Activated B cell treated with CpG ODN at 0.5 μM for 24 hours (primary cell): ENCODE measurements around the gene CALR3. TPM values are rescaled to one million over a fixed set of nuclear protein-coding genes. Genes with fewer than 3 reads are reported as not detected.
"Not testable (repeated sequence)": the region's sequence is repeated elsewhere in the genome, so short reads cannot be mapped to it uniquely, and the experiment has no call there.

Source experiments
- ATAC-seq: fragments of 200-7000 bp; cut with Tn5 transposase; one replicate; pipeline ENCODE4 v1.10.0; 2021; ENCODE audit warnings: low read depth, mild to moderate bottlenecking, moderate library complexity
- CTCF ChIA-PET: fragments of 350-600 bp; sonication (Branson Sonifier 250); formaldehyde crosslinking; loops from one replicate; lab custom pipeline; 2021; ENCODE audit warnings: antibody characterized with exemption; lab: Charles Lee
- POLR2A ChIA-PET: fragments of 350-600 bp; sonication (Branson Sonifier 250); formaldehyde crosslinking; loops from one replicate; lab custom pipeline; 2021; ENCODE audit warnings: antibody characterized with exemption; lab: Charles Lee
- DNase-seq: peaks from one replicate; pipeline ENCODE4 v3.0.0; 2022
- H3K27ac Mint-ChIP-seq: one replicate; pipeline ENCODE4 v1.8.0; 2020; ENCODE audit warnings: mixed read lengths
- H3K27me3 Mint-ChIP-seq: one replicate; pipeline ENCODE4 v1.8.0; 2021; ENCODE audit warnings: mixed read lengths
- H3K36me3 Mint-ChIP-seq: one replicate; pipeline ENCODE4 v1.8.0; 2021; ENCODE audit warnings: low read depth, mixed read lengths
- H3K4me1 Mint-ChIP-seq: one replicate; pipeline ENCODE4 v1.8.0; 2021; ENCODE audit warnings: mixed read lengths
- H3K4me3 Mint-ChIP-seq: one replicate; pipeline ENCODE4 v1.8.0; 2020; ENCODE audit warnings: mild to moderate bottlenecking, mixed read lengths
- H3K9me3 Mint-ChIP-seq: one replicate; pipeline ENCODE4 v1.8.0; 2020; ENCODE audit warnings: mixed read lengths
- intact Hi-C: fragments of 100-400 bp; cut with micrococcal nuclease; formaldehyde crosslinking; loops from one replicate; pipeline ENCODE4 v1.15.1; 2024
- total RNA-seq: library from RNA; stranded (reverse); gene quantifications from 2 replicates; pipeline ENCODE4 v1.2.3, GENCODE V29; 2022
- TF ChIP-seq, protein P1 (sequence below): fragments of 200-600 bp; IDR thresholded peaks from one replicate; pipeline ENCODE4 v1.8.0; 2022; ENCODE audit warnings: antibody characterized with exemption, mild to moderate bottlenecking

The CALR3 gene
- total RNA-seq, 1 donor from 2014 or later = not detected

DNA sequence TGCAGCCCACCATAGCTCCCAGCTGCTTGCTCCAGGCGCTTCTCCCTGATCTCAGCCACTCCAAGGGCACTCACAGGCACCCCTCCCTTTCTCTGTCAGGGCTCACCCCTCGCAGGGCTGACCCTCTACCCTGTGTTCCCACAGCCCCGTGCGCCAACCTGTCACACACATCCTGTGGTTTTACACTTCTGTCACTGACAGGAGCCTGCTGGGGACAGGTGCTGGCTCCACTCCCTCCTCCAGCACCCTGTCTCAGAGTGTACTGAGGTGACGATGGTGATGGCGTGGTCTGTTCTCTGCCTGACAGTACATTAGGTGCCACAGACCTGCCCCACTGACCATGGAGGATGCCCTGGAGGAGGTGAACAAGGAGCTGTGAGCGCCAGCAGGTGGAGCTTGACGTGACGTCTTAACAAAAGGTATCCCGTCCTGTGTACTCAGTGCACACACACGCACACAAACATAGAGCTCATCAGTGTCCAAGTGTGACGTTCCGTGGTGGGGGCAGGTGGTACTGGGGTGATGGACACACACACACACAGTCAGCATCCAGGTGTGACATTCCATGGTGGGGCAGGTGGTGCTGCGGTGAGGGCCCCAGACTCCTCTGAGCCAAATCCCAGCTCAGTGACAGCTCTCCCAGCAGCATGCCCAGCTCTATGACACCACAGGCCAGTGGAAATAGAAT is 21.1 kb upstream of the CALR3 start:
- no peak overlapping the region for H3K27ac Mint-ChIP-seq
- H3K4me3 Mint-ChIP-seq = no peak overlapping the region
- H3K27me3 Mint-ChIP-seq = no peaks in the 10 kb centered on the region
- no peak for DNase-seq
- intact Hi-C loops = no loop called here
- CTCF ChIA-PET = no interaction called here
- no peaks in the 10 kb centered on the region for H3K4me1 Mint-ChIP-seq
- TF ChIP-seq, protein P1, sequence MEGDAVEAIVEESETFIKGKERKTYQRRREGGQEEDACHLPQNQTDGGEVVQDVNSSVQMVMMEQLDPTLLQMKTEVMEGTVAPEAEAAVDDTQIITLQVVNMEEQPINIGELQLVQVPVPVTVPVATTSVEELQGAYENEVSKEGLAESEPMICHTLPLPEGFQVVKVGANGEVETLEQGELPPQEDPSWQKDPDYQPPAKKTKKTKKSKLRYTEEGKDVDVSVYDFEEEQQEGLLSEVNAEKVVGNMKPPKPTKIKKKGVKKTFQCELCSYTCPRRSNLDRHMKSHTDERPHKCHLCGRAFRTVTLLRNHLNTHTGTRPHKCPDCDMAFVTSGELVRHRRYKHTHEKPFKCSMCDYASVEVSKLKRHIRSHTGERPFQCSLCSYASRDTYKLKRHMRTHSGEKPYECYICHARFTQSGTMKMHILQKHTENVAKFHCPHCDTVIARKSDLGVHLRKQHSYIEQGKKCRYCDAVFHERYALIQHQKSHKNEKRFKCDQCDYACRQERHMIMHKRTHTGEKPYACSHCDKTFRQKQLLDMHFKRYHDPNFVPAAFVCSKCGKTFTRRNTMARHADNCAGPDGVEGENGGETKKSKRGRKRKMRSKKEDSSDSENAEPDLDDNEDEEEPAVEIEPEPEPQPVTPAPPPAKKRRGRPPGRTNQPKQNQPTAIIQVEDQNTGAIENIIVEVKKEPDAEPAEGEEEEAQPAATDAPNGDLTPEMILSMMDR = no peak
- no peaks in the 10 kb centered on the region for H3K9me3 Mint-ChIP-seq
- H3K36me3 Mint-ChIP-seq = peaks cover 68% of the 10 kb centered on the region
- POLR2A ChIA-PET = interaction anchor here (0.5 to 0.9 kb wide), 3 partner anchors 57 to 882 kb away, joined by 3 to 4 read pairs (median 3); no protein-coding TSS in a partner anchor
- ATAC-seq = no peak

DNA sequence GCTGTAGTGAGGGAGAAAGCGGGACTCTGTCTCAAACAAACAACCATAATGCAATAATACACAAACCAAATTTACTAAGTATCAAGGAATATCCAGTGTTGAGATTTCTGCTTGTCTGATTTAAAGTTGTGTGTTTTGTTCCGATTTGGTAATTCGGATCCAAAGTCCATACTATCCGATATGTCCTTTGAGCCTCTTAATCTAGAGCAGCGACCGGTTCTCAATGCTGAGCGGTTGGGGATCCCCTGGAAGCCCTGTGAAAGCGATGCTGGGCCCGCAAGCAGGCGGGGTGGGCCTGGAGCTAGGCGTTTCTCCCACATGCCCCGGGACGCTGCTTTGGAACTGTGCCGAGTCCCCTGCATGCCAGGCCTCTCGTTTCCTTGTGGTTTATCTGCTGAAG is 20.4 kb upstream of the CALR3 start:
- Mint-ChIP-seq H3K27ac (no peak overlapping the region), H3K4me3 (no peak overlapping the region), H3K36me3 (peaks cover 63% of the 10 kb centered on the region), H3K9me3 (no peaks in the 10 kb centered on the region), H3K27me3 (no peaks in the 10 kb centered on the region), H3K4me1 (no peaks in the 10 kb centered on the region)
- no peak for DNase-seq
- intact Hi-C loops = no loop called here
- ChIA-PET CTCF (no interaction called here), POLR2A (no interaction called here)
- no peak for ATAC-seq
- TF ChIP-seq, protein P1 = no peak

DNA sequence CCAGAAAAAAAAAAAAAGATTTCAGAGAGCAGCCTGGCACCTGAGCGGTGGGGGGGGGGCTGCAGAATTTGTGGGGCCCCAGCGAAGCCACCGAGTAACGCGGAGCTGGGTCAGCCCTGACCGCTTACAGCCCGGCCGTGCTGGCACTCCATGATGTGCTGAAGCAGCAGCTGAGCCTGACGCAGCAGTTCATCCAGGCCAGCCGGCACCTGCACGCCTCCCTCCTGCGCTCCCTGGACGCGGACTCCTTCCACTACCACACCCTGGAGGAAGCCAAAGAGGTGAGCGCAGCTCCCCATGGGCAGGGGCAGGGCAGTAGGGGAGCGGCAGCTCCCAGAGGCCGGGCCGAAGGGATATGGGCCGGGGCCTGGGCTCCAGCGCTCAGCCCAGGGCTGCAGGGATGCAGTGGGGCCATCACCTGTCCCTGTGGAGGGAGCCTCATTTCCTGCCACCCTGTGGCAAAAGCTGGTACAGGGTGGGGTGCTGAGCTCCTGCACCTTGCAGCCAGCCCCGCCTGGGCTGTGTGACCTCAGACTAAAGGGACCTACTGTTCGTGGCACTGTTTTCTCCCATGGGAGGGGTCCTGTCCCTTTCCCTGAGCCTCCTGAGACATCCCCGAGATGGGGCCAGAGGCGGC is 18.5 kb upstream of the CALR3 start:
- DNase-seq (no peak), ATAC-seq (no peak)
- ChIA-PET POLR2A (no interaction called here), CTCF (no interaction called here)
- intact Hi-C loops = loop anchor here (2.0 kb wide), 1 partner anchor 74 kb away; no protein-coding TSS in a partner anchor
- Mint-ChIP-seq H3K4me3 (no peak overlapping the region), H3K27ac (no peak overlapping the region), H3K36me3 (peaks cover 55% of the 10 kb centered on the region), H3K4me1 (no peaks in the 10 kb centered on the region), H3K27me3 (no peaks in the 10 kb centered on the region), H3K9me3 (no peaks in the 10 kb centered on the region)
- TF ChIP-seq, protein P1 = no peak

DNA sequence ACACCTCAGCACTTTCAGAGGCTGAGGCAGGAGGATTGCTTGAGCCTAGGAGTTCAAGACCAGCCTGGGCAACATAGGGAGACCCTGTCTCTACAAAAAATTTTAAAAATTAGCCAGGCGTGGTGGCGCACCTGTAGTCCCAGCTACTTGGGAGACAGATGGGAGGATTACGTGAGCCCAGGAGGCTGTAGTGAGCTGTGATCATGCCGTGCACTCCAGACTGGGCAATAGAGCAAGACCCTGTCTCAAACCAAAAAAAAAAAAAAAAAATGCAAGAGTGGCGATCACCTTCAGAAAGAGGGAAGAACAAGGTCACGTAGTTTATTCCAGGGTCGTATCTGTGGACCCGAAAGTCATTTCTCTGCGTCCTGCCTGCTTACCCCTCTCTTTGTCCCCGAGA is 16.6 kb upstream of the CALR3 start:
- H3K36me3 Mint-ChIP-seq = peaks cover 41% of the 10 kb centered on the region
- POLR2A ChIA-PET = interaction anchor here (0.7 kb wide), 1 partner anchor 85 kb away, joined by 6 read pairs; no protein-coding TSS in a partner anchor
- ATAC-seq, H3K9me3 Mint-ChIP-seq, H3K27me3 Mint-ChIP-seq, H3K4me1 Mint-ChIP-seq, H3K4me3 Mint-ChIP-seq, H3K27ac Mint-ChIP-seq, CTCF ChIA-PET, intact Hi-C loops, DNase-seq: not testable (repeated sequence)

DNA sequence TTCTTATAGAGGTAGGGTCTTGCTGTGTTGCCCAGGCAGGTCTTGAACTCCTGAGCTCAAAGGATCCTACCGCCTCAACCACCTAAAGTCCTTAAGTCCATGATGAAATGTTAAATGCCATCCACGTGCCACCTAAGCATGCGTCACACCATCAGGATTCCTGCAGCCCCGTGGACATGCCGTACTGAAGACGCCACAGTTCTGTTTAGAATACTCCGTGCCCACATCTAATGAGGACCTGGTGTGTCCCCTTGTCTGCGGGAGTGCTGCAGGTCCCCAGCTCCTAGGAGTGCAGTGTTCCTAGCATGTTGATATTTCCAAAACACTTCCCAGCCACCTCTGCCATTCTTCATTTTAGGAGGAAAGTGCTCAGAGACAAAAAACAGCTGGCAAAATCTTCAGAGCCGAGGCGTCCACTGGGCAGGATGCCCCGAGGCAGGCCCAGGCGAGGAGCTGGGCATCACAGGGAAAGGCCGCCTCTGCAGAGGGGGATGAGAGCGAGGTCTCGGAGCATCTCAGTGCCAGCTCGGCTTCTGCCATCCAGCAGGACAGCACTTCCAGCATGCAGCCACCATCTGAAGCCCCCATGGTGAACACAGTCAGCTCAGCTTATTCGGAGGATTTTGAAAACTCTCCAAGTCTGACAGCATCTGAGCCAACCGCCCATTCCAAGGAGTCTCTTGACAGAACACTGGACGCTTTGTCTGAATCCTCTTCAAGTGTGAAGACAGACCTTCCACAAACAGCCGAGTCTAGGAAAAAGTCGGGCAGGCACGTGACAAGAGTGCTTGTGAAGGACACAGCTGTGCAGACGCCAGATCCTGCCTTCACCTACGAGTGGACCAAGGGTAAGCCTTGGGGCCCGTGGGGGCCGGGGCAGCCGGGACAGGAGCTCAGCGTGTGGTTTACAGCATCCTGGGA is 13.4 kb upstream of the CALR3 start:
- no peak for ATAC-seq
- Mint-ChIP-seq H3K36me3 (peaks cover 32% of the 10 kb centered on the region), H3K27ac (no peak overlapping the region), H3K27me3 (no peaks in the 10 kb centered on the region), H3K4me3 (no peak overlapping the region), H3K9me3 (no peaks in the 10 kb centered on the region), H3K4me1 (no peaks in the 10 kb centered on the region)
- DNase-seq = no peak
- CTCF ChIA-PET = no interaction called here
- TF ChIP-seq, protein P1 = no peak
- intact Hi-C loops = no loop called here
- POLR2A ChIA-PET = interaction anchor here (0.8 kb wide), 1 partner anchor 63 kb away, joined by 3 read pairs; no protein-coding TSS in a partner anchor
